ENCODE results near the gene C4orf50.

C4orf50 gene

GRCh38 chr4:5931526-5931925, 86.7 kb downstream of the C4orf50 start:
- TF ChIP-seq CTCF (IDR thresholded peaks at IDR 0.05; ENCODE audit: low read depth, low read length, missing control alignments) = no peak
- DNase-seq (ENCODE audit: low read depth) = no peak
- H3K4me3 ChIP-seq (ENCODE audit: low read depth, low read length) = no peak overlapping the region

GRCh38 chr4:5930876-5931275, 87.4 kb downstream of the C4orf50 start:
- no peak for TF ChIP-seq CTCF (IDR thresholded peaks at IDR 0.05; ENCODE audit: low read depth, low read length, missing control alignments)
- no peak for DNase-seq (ENCODE audit: low read depth)
- H3K4me3 ChIP-seq (ENCODE audit: low read depth, low read length) = no peak overlapping the region

- no peak for TF ChIP-seq CTCF (IDR thresholded peaks at IDR 0.05; ENCODE audit: low read depth, low read length, missing control alignments)
- no peak overlapping the region for H3K4me3 ChIP-seq (ENCODE audit: low read depth, low read length)
- no peak for DNase-seq (ENCODE audit: low read depth)
These were observed 87.8 kb downstream of the C4orf50 start for GRCh38 chr4:5930456-5930855.

- DNase-seq (ENCODE audit: low read depth) = no peak
- TF ChIP-seq CTCF (IDR thresholded peaks at IDR 0.05; ENCODE audit: low read depth, low read length, missing control alignments) = no peak
- no peak overlapping the region for H3K4me3 ChIP-seq (ENCODE audit: low read depth, low read length)
These were observed 89.3 kb downstream of the C4orf50 start for GRCh38 chr4:5928844-5929420.

- H3K4me3 ChIP-seq (ENCODE audit: low read depth, low read length) = no peak overlapping the region
- no peak for TF ChIP-seq CTCF (IDR thresholded peaks at IDR 0.05; ENCODE audit: low read depth, low read length, missing control alignments)
- DNase-seq (ENCODE audit: low read depth) = no peak
These were observed 90.0 kb downstream of the C4orf50 start for GRCh38 chr4:5928274-5928673.

GRCh38 chr4:5927747-5928146, 90.5 kb downstream of the C4orf50 start:
- DNase-seq (ENCODE audit: low read depth) = no peak
- no peak overlapping the region for H3K4me3 ChIP-seq (ENCODE audit: low read depth, low read length)
- no peak for TF ChIP-seq CTCF (IDR thresholded peaks at IDR 0.05; ENCODE audit: low read depth, low read length, missing control alignments)

GRCh38 chr4:5927116-5927515, 91.1 kb downstream of the C4orf50 start:
- TF ChIP-seq CTCF (IDR thresholded peaks at IDR 0.05; ENCODE audit: low read depth, low read length, missing control alignments) = no peak
- H3K4me3 ChIP-seq (ENCODE audit: low read depth, low read length) = no peak overlapping the region
- DNase-seq (ENCODE audit: low read depth) = no peak

Measured in GM12864 (cell line).